HepG2 (cell line): ENCODE data around the gene KCNJ5. TPM values are rescaled to one million over a fixed set of nuclear protein-coding genes. Genes with fewer than 3 reads are reported as not detected.

Experiments used
- ATAC-seq: fragments of 200-7000 bp; cut with Tn5 transposase; 3 replicates; pipeline ENCODE4 v1.9.1; 2020; ENCODE audit warnings: mild to moderate bottlenecking, moderate library complexity
- BruUV-seq: library from RNA; stranded (reverse); fragments of 400-500 nt; replicated peaks from 2 replicates; lab custom pipeline; 2021; lab: Mats Ljungman, UMichigan
- CTCF ChIA-PET: fragments of 300-600 bp; formaldehyde crosslinking; extraction: SDS; loops from one replicate; lab custom pipeline; 2021; ENCODE audit warnings: low total read pairs, inconsistent platforms, low intra/inter-chr PET ratio; lab: Yijun Ruan, JAX
- POLR2A ChIA-PET: fragments of 350-600 bp; sonication (Branson Sonifier 250); formaldehyde crosslinking; loops from one replicate; lab custom pipeline; 2020; ENCODE audit warnings: antibody characterized with exemption, inconsistent platforms; lab: Yijun Ruan, JAX
- DNase-seq: peaks from one replicate; pipeline ENCODE4 v3.0.0-alpha.2; 2015; ENCODE audit warnings: low spot score
- FAIRE-seq: peaks from 3 replicates; lab custom pipeline; 2011; peaks lifted over from hg19 to GRCh38; lab: Jason Lieb, UNC
- H2AFZ ChIP-seq: one replicate; pipeline ENCODE4 v1.6.1; 2011; ENCODE audit warnings: low read length, inconsistent platforms
- H3K27ac ChIP-seq: fragments of 300-600 bp; 3 replicates; pipeline ENCODE4 v1.8.0; 2011; ENCODE audit warnings: mixed run types, mild to moderate bottlenecking, mixed read lengths, low read length, inconsistent platforms; ENCODE audit not compliant: insufficient read depth; ENCODE audit errors: extremely low read length
- H3K27me3 ChIP-seq, 2 experiments: fragments of 200-600 bp in 1 of 2; 2 replicates in 1 of 2; 3 replicates in 1 of 2; pipeline versions ENCODE4 v1.6.0 to v1.8.0; 2011; ENCODE audit warnings: low read length in 2 of 2, mild to moderate bottlenecking in 2 of 2, moderate library complexity in 2 of 2, inconsistent platforms in 1 of 2; ENCODE audit not compliant: insufficient read depth in 2 of 2, control insufficient read depth in 1 of 2
- H3K36me3 ChIP-seq, 2 experiments: fragments of 200-600 bp in 1 of 2; replicated peaks in 1 of 2; 2 replicates in 1 of 2; 3 replicates in 1 of 2; pipeline versions ENCODE4 v1.5.1 to v1.8.0; 2011; ENCODE audit warnings: low read length in 2 of 2, inconsistent platforms in 1 of 2; ENCODE audit not compliant: insufficient read depth in 2 of 2, control insufficient read depth in 1 of 2
- H3K4me1 ChIP-seq: 2 replicates; pipeline ENCODE4 v1.5.1; 2012; ENCODE audit warnings: low read length, inconsistent platforms; ENCODE audit not compliant: insufficient read depth
- H3K4me2 ChIP-seq: 2 replicates; pipeline ENCODE4 v1.6.0; 2011; ENCODE audit warnings: low read depth, low read length, inconsistent platforms
- H3K4me3 ChIP-seq, 3 experiments: fragments of 200-600 bp in 1 of 3; sonication (generic), shearing (Covaris generic) in 1 of 3; replicated peaks in 1 of 3; 2 replicates each; pipeline ENCODE4 v1.5.1; 2011 to 2016; ENCODE audit warnings: low read length in 3 of 3, inconsistent platforms in 2 of 3, low read depth in 2 of 3, mild to moderate bottlenecking in 2 of 3, control low read depth in 1 of 3, mixed read lengths in 1 of 3; ENCODE audit not compliant: insufficient read depth in 1 of 3
- H3K79me2 ChIP-seq: one replicate; pipeline ENCODE4 v1.6.1; 2011; ENCODE audit warnings: low read length, inconsistent platforms; ENCODE audit not compliant: insufficient read depth
- H3K9ac ChIP-seq: 2 replicates; pipeline ENCODE4 v1.6.0; 2011; ENCODE audit warnings: mild to moderate bottlenecking, low read depth, low read length, inconsistent platforms; ENCODE audit not compliant: insufficient read depth
- H3K9me3 ChIP-seq: 2 replicates; pipeline ENCODE4 v1.5.1; 2012; ENCODE audit warnings: mild to moderate bottlenecking, low read length
- H4K20me1 ChIP-seq: 2 replicates; pipeline ENCODE4 v1.6.0; 2011; ENCODE audit warnings: inconsistent platforms, mild to moderate bottlenecking, low read length, moderate library complexity; ENCODE audit not compliant: insufficient read depth
- AHR ChIP-seq: IDR thresholded peaks from 2 replicates; pipeline ENCODE4 v1.6.1; 2018; ENCODE audit warnings: missing genetic modification reagents, missing compliant biosample characterization
- CREB3 ChIP-seq: sonication (generic); formaldehyde crosslinking; IDR thresholded peaks from 2 replicates; pipeline ENCODE4 v1.5.0; 2020; ENCODE audit warnings: missing genetic modification reagents
- EED ChIP-seq: sonication (generic); formaldehyde crosslinking; IDR thresholded peaks from 2 replicates; pipeline ENCODE4 v1.5.0; 2020; ENCODE audit warnings: mild to moderate bottlenecking, missing genetic modification reagents
- HNRNPLL ChIP-seq: fragments of 200-400 bp; formaldehyde crosslinking; IDR thresholded peaks from 2 replicates; pipeline ENCODE4 v1.6.1; 2017; ENCODE audit warnings: mild to moderate bottlenecking, low read depth, low read length; ENCODE audit not compliant: poor library complexity, severe bottlenecking
- KAT2B ChIP-seq: fragments of 150-350 bp; IDR thresholded peaks from 2 replicates; pipeline ENCODE4 v1.6.1; 2014; ENCODE audit warnings: low read depth, low read length, borderline replicate concordance
- MNT ChIP-seq: fragments of 450-650 bp; IDR thresholded peaks from 2 replicates; pipeline ENCODE4 v1.6.1; 2016
- MYPOP ChIP-seq: sonication (generic); formaldehyde crosslinking; IDR thresholded peaks from 2 replicates; pipeline ENCODE4 v1.8.1; 2023; ENCODE audit warnings: mild to moderate bottlenecking, moderate library complexity, missing genetic modification reagents
- NR1H2 ChIP-seq: sonication (generic); formaldehyde crosslinking; IDR thresholded peaks from 2 replicates; pipeline ENCODE4 v1.8.1; 2022; ENCODE audit warnings: low read depth, missing genetic modification reagents, borderline replicate concordance
- PCBP2 ChIP-seq: fragments of 200-400 bp; formaldehyde crosslinking; optimal IDR thresholded peaks from 2 replicates; pipeline ENCODE3; 2018; ENCODE audit warnings: low read length, low read depth; ENCODE audit not compliant: poor library complexity, severe bottlenecking
- THAP7 ChIP-seq: sonication (generic); formaldehyde crosslinking; IDR thresholded peaks from 2 replicates; pipeline ENCODE4 v1.8.1; 2023; ENCODE audit warnings: mild to moderate bottlenecking, missing genetic modification reagents
- ZC3H13 ChIP-seq: sonication (generic); formaldehyde crosslinking; IDR thresholded peaks from 2 replicates; pipeline ENCODE4 v1.8.1; 2023; ENCODE audit warnings: mild to moderate bottlenecking, missing genetic modification reagents, moderate library complexity
- ZNF468 ChIP-seq: sonication (generic); formaldehyde crosslinking; IDR thresholded peaks from 2 replicates; pipeline ENCODE4 v1.8.0; 2022; ENCODE audit warnings: mild to moderate bottlenecking, moderate library complexity, missing genetic modification reagents
- ZNF773 ChIP-seq: sonication (generic); formaldehyde crosslinking; IDR thresholded peaks from 2 replicates; pipeline ENCODE4 v1.4.0; 2020; ENCODE audit warnings: missing genetic modification reagents, borderline replicate concordance
- ZSCAN29 ChIP-seq: sonication (generic); formaldehyde crosslinking; conservative IDR thresholded peaks from 2 replicates; pipeline ENCODE4 v1.4.0; 2020; ENCODE audit warnings: mild to moderate bottlenecking, missing genetic modification reagents
- WGBS: methylation state at CpG from one replicate; pipeline ENCODE4 v1.1.6; 2017; ENCODE audit warnings: low lambda C conversion rate; 5-methylcytosine and 5-hydroxymethylcytosine counted together
- in situ Hi-C: cut with HindIII; loops from 2 replicates; pipeline ENCODE4 v1.10.0; 2017; ENCODE audit warnings: low pct_unique_long_range_greater_than_20kb; ENCODE audit not compliant: extremely low pct_ligation_motif_present
- intact Hi-C: fragments of 100-400 bp; cut with micrococcal nuclease; formaldehyde crosslinking; loops from one replicate; pipeline ENCODE4 v1.10.0; 2022; ENCODE audit not compliant: unreplicated experiment
- polyA plus RNA-seq, 8 experiments: library from polyadenylated mRNA; depleted of rRNA in 3 of 8; stranded (reverse) in 7 of 8; unstranded in 1 of 8; fragments of >200 nt; fragmentation: Illumina TruSeq in 4 of 8; extraction: Trizol in 4 of 8; gene quantifications; 2 replicates each; pipeline versions ENCODE4 v1.2.1 to v1.2.3, GENCODE V29; 2011 to 2016; ENCODE audit warnings: low read depth in 4 of 8, missing spikeins in 1 of 8, mixed read lengths in 1 of 8; ENCODE audit not compliant: insufficient read depth in 1 of 8
- total RNA-seq, 5 experiments: library from RNA; depleted of rRNA; stranded (reverse); fragments of >200 nt; fragmentation: Illumina TruSeq; extraction: Trizol; gene quantifications; 2 replicates each; pipeline ENCODE4 v1.2.3, GENCODE V29; 2016; ENCODE audit warnings: low read depth in 1 of 5

The KCNJ5 gene
- total and polyA plus RNA-seq, 2 of the 13 experiments (the other 11 are each of a cell fraction or from before 2014, with no cell fraction given): not detected

- Histone ChIP-seq H2AFZ (no peak overlapping the region), H3K36me3 (no peaks in the 10 kb centered on the region), H3K79me2 (no peaks in the 10 kb centered on the region), H4K20me1 (no peaks in the 10 kb centered on the region), H3K27ac (no peak overlapping the region), H3K27me3 (no peaks in the 10 kb centered on the region; a peak in 1 of 5 replicates), H3K9me3 (no peaks in the 10 kb centered on the region), H3K4me1 (no peaks in the 10 kb centered on the region), H3K9ac (no peak overlapping the region), H3K4me3 (no peak overlapping the region), H3K4me2 (no peak overlapping the region)
- intact Hi-C loops: loop anchor here (2.0 to 10.0 kb wide), 2 partner anchors 65 to 775 kb away; no protein-coding TSS in a partner anchor
- WGBS: 18% methylated on average over 13 of the region's 13 CpGs
- POLR2A ChIA-PET: no interaction called here
- in situ Hi-C loops: no loop called here
- BruUV-seq: no TSS peak
- DNase-seq: no peak
- no peak for TF ChIP-seq NR1H2 (CRISPR knock-in tag)
- TF ChIP-seq KAT2B: peak; percentile 56; the same call in 1 of the 2 replicates
- TF ChIP-seq AHR (CRISPR knock-in tag): no peak
- no peak for ATAC-seq
- CTCF ChIA-PET: no interaction called here
- FAIRE-seq: no peak
Measured at GRCh38 chr11:128949791-128950454, 58.8 kb downstream of the KCNJ5 start.

- DNase-seq: no peak
- CTCF ChIA-PET: no interaction called here
Measured at GRCh38 chr11:128953151-128953550, 62.0 kb downstream of the KCNJ5 start.

More at GRCh38 chr11:128953151-128953550, 62.0 kb downstream of the KCNJ5 start:
- POLR2A ChIA-PET: no interaction called here
- no peak overlapping the region for H3K4me3 ChIP-seq
- 67% methylated on average over 16 of the region's 16 CpGs for WGBS
- H3K4me2 ChIP-seq: no peak overlapping the region
- H3K79me2 ChIP-seq: no peaks in the 10 kb centered on the region
- BruUV-seq: no TSS peak
- H3K27ac ChIP-seq: no peak overlapping the region
- no peak for FAIRE-seq
- H3K9ac ChIP-seq: no peak overlapping the region
- ATAC-seq: no peak
- in situ Hi-C loops (no loop called here), intact Hi-C loops (loop anchor here (10.0 kb wide), 1 partner anchor 778 kb away; no protein-coding TSS in a partner anchor)
- H3K9me3 ChIP-seq: no peaks in the 10 kb centered on the region
- no peak overlapping the region for H2AFZ ChIP-seq
- no peaks in the 10 kb centered on the region for H3K27me3 ChIP-seq
- no peaks in the 10 kb centered on the region for H4K20me1 ChIP-seq
- no peaks in the 10 kb centered on the region for H3K36me3 ChIP-seq
- TF ChIP-seq CREB3 (no peak), EED (CRISPR knock-in tag) (no peak), ZC3H13 (CRISPR knock-in tag) (no peak), MNT (peak; percentile 62; the same call in 1 of the 2 replicates), HNRNPLL (peak; percentile 82), THAP7 (no peak), ZNF773 (CRISPR knock-in tag) (no peak), ZSCAN29 (no peak), MYPOP (no peak), ZNF468 (no peak), PCBP2 (no peak)
- no peaks in the 10 kb centered on the region for H3K4me1 ChIP-seq
